HG03045 (cell line): Measurements from ENCODE around the gene CCDC117.
"Not testable (repeated sequence)": the region's sequence is repeated elsewhere in the genome, so short reads cannot be mapped to it uniquely, and the experiment has no call there.

ENCODE experiments used
- ATAC-seq: cut with Tn5 transposase; IDR thresholded peaks from one replicate; pipeline ENCODE4 v1.9.1; 2021; ENCODE audit warnings: mild to moderate bottlenecking, moderate library complexity; ENCODE audit not compliant: unreplicated experiment

The CCDC117 gene

GRCh38 chr22:28772633-28773460, at the start of gene CCDC117:
CCDC117 (plus strand) TSS chr22:28772695; CDS start chr22:28772850, 155 bp downstream.
- peak; percentile 84 for ATAC-seq

- ATAC-seq = no peak
Observed at GRCh38 chr22:28728002-28728401, 44.5 kb upstream of the CCDC117 start.

- ATAC-seq = no peak
Observed at GRCh38 chr22:28728621-28729313, 43.7 kb upstream of the CCDC117 start.

GRCh38 chr22:28730179-28730578, 42.3 kb upstream of the CCDC117 start:
- no peak for ATAC-seq

- no peak for ATAC-seq
Observed at GRCh38 chr22:28734393-28734792, 38.1 kb upstream of the CCDC117 start.

- no peak for ATAC-seq
Observed at GRCh38 chr22:28736301-28737155, 36.0 kb upstream of the CCDC117 start.

GRCh38 chr22:28737701-28738100, 34.8 kb upstream of the CCDC117 start:
- ATAC-seq = no peak

- ATAC-seq = not testable (repeated sequence)
Observed at GRCh38 chr22:28738876-28739275, 33.6 kb upstream of the CCDC117 start.

- no peak for ATAC-seq
Observed at GRCh38 chr22:28741200-28741784, 31.2 kb upstream of the CCDC117 start.

GRCh38 chr22:28741785-28742561, 30.5 kb upstream of the CCDC117 start, which contains the start of the genes CHEK2 and HSCB:
CHEK2 (minus strand) TSS chr22:28741820; CDS start chr22:28734721, 7,099 bp downstream.
HSCB (plus strand) TSS chr22:28742039; CDS start chr22:28742096, 57 bp downstream.
- ATAC-seq = peak; percentile 92

GRCh38 chr22:28742562-28742962, 29.9 kb upstream of the CCDC117 start:
- ATAC-seq = no peak

- ATAC-seq = no peak
Observed at GRCh38 chr22:28743852-28744251, 28.6 kb upstream of the CCDC117 start.

GRCh38 chr22:28750471-28750881, 22.0 kb upstream of the CCDC117 start:
- ATAC-seq = no peak

- ATAC-seq = not testable (repeated sequence)
Observed at GRCh38 chr22:28754512-28754911, 18.0 kb upstream of the CCDC117 start.

GRCh38 chr22:28759861-28760560, 12.5 kb upstream of the CCDC117 start:
- no peak for ATAC-seq

- no peak for ATAC-seq
Observed at GRCh38 chr22:28761449-28761755, 11.1 kb upstream of the CCDC117 start.

- not testable (repeated sequence) for ATAC-seq
Observed at GRCh38 chr22:28762000-28762399, 10.5 kb upstream of the CCDC117 start.

GRCh38 chr22:28766628-28767027, 5.9 kb upstream of the CCDC117 start:
- no peak for ATAC-seq

- ATAC-seq = no peak
Observed at GRCh38 chr22:28768701-28769393, 3.6 kb upstream of the CCDC117 start.
